ENCODE results near the gene DAB1.

The DAB1 gene

GRCh38 chr1:57340334-57341070, 83.4 kb downstream of the DAB1 start:
- H3K4me3 ChIP-seq (ENCODE audit: low read length), result no peak overlapping the region
- DNase-seq (ENCODE audit: low read depth), result no peak
- TF ChIP-seq, protein P1, sequence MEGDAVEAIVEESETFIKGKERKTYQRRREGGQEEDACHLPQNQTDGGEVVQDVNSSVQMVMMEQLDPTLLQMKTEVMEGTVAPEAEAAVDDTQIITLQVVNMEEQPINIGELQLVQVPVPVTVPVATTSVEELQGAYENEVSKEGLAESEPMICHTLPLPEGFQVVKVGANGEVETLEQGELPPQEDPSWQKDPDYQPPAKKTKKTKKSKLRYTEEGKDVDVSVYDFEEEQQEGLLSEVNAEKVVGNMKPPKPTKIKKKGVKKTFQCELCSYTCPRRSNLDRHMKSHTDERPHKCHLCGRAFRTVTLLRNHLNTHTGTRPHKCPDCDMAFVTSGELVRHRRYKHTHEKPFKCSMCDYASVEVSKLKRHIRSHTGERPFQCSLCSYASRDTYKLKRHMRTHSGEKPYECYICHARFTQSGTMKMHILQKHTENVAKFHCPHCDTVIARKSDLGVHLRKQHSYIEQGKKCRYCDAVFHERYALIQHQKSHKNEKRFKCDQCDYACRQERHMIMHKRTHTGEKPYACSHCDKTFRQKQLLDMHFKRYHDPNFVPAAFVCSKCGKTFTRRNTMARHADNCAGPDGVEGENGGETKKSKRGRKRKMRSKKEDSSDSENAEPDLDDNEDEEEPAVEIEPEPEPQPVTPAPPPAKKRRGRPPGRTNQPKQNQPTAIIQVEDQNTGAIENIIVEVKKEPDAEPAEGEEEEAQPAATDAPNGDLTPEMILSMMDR (conservative IDR thresholded peaks at IDR 0.05; ENCODE audit: low read length), result no peak

DNA sequence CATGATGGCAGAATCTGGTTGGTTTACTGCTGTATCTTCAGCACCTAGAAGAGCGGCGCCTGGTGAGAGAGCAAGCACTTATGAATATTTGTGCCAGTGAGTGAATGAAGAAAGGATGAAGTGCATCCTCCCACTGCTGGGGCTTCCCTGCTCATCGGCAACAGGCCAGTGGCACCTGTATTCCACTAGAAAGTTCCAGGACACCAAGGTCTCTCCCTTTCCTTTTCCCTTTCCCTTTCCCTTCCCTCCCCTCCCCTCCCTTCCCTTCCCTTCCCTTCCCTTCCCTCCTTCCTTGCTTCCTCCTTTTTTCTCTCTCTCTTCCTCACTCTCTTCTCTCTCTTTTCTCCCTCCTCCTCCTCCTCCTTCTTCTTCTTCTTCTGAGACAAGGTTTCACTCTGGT, 86.2 kb downstream of the DAB1 start:
- DNase-seq (ENCODE audit: low read depth), result no peak
- H3K4me3 ChIP-seq (ENCODE audit: low read length), result no peak overlapping the region
- TF ChIP-seq, protein P1 (conservative IDR thresholded peaks at IDR 0.05; ENCODE audit: low read length), result no peak

DNA sequence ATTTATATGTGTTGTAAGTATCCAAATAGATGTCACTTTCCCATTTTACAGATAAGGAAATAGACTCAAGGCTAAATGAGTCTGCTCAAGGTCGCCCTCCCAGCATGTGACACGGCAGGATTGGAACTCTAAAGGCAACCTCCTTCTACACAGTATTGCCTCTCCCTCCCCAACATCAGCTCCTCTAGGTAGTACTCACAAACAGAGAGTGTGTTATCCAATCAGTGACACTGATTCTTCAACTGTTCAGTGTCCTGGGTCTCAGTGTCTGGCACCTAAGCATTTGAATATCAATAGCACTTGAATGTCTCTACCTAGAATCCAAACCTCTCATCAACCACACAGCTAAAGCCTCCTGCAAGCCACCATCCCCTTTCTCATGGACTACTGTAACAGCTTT, 87.1 kb downstream of the DAB1 start:
- no peak for DNase-seq (ENCODE audit: low read depth)
- H3K4me3 ChIP-seq (ENCODE audit: low read length), result no peak overlapping the region
- TF ChIP-seq, protein P1 (conservative IDR thresholded peaks at IDR 0.05; ENCODE audit: low read length), result no peak

DNA sequence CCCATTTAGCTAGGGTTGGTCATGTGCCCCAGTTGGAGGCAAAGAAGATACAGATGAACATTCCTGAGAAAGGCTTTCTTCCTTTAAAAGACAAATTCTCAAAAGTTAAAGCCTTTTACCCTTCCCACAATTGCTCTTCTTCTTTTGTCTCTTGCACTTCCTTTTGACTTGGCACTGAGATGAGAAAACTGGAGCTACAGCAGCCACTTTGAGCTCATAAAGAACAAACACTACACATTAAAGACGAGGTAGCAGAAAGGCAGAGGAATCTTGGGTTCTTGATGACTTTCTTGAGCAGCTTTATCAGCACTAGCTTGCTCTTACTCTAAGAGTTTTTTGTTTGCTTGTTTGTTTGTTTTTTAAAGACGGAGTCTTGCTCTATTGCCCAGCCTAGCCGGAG, 92.2 kb downstream of the DAB1 start:
- no peak for DNase-seq (ENCODE audit: low read depth)
- TF ChIP-seq, protein P1 (conservative IDR thresholded peaks at IDR 0.05; ENCODE audit: low read length), result no peak
- no peak overlapping the region for H3K4me3 ChIP-seq (ENCODE audit: low read length)

GRCh38 chr1:57329937-57330336, 93.9 kb downstream of the DAB1 start:
- DNase-seq (ENCODE audit: low read depth), result no peak
- H3K4me3 ChIP-seq (ENCODE audit: low read length), result no peak overlapping the region
- TF ChIP-seq, protein P1 (conservative IDR thresholded peaks at IDR 0.05; ENCODE audit: low read length), result no peak

DNA sequence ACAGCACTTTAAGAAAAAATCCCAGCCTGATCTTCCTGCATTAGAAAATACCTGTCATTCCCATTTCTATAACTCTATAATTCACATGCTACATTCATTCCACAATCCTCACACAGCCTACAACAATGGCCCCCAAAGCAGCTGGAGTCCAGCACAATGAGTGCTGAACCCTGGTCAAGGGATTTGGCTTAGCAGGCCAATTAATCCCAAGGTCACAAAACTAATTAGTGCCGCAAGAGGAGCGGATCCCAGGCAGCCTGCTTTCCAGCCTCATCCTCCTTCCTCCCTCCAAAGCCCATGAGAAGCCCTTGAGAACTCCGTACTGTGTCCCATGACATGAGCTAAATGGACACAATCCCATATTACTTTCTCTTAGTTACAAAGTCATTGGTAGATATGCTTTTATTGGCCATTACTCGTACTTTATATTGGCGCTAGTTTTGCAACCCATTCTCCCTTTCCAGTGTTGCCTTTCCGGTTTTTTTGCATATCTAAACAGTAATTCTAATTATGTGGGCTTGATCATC, 94.8 kb downstream of the DAB1 start:
- TF ChIP-seq, protein P1 (conservative IDR thresholded peaks at IDR 0.05; ENCODE audit: low read length), result no peak
- no peak overlapping the region for H3K4me3 ChIP-seq (ENCODE audit: low read length)
- no peak for DNase-seq (ENCODE audit: low read depth)

GRCh38 chr1:57327946-57328345, 95.9 kb downstream of the DAB1 start:
- TF ChIP-seq, protein P1 (conservative IDR thresholded peaks at IDR 0.05; ENCODE audit: low read length), result no peak
- DNase-seq (ENCODE audit: low read depth), result no peak
- H3K4me3 ChIP-seq (ENCODE audit: low read length), result no peak overlapping the region

Measured in AG10803 (cell line).